Stimulated activated naive CD8-positive, alpha-beta T cell treated with anti-CD3 and anti-CD28 coated beads, Interleukin-15, amount 100 ng/mL, for 72 hours (primary cell): ENCODE data around the gene SULF2.
A peak's percentile ranks its signal among the peaks of the same experiment; 100 is the strongest.

ENCODE experiments used
- ATAC-seq: fragments of 150-1000 bp; cut with Tn5 transposase; 2 replicates; pipeline ENCODE4 v1.10.0; 2021; ENCODE audit warnings: mild to moderate bottlenecking, moderate library complexity
- DNase-seq, 2 donors: peaks; one replicate each; pipeline ENCODE4 v3.0.0; 2021 to 2022
- H3K27ac Mint-ChIP-seq, 2 donors: one replicate each; pipeline ENCODE4 v1.8.0; 2022; ENCODE audit warnings: mild to moderate bottlenecking in 2 of 2, mixed read lengths in 2 of 2, moderate library complexity in 2 of 2
- H3K27me3 Mint-ChIP-seq: one replicate; pipeline ENCODE4 v1.8.0; 2022; ENCODE audit warnings: mixed read lengths
- H3K4me1 Mint-ChIP-seq: one replicate; pipeline ENCODE4 v1.8.0; 2022; ENCODE audit warnings: mild to moderate bottlenecking, mixed read lengths
- H3K4me3 Mint-ChIP-seq, 2 donors: one replicate each; pipeline ENCODE4 v1.8.0; 2022; ENCODE audit warnings: mild to moderate bottlenecking in 2 of 2, mixed read lengths in 2 of 2, moderate library complexity in 1 of 2
- H3K9me3 Mint-ChIP-seq, 2 donors: one replicate each; pipeline ENCODE4 v1.8.0; 2022; ENCODE audit warnings: mixed read lengths in 2 of 2

The SULF2 gene

GRCh38 chr20:47764154-47764733 is 21.0 kb downstream of the SULF2 start:
- Mint-ChIP-seq H3K27me3 (peaks cover 52% of the 10 kb centered on the region), H3K9me3 (no peaks in the 10 kb centered on the region), H3K4me1 (no peaks in the 10 kb centered on the region), H3K27ac (peak overlapping the region in 1 of 2 donors; percentile 1), H3K4me3 (no peak overlapping the region)
- DNase-seq (no peak), ATAC-seq (peak; percentile 39)

- no peaks in the 10 kb centered on the region for H3K9me3 Mint-ChIP-seq
- H3K4me3 Mint-ChIP-seq, result no peak overlapping the region
- peak overlapping the region in 1 of 2 donors; percentile 71 for H3K27ac Mint-ChIP-seq
- H3K27me3 Mint-ChIP-seq, result peaks cover 59% of the 10 kb centered on the region
- ATAC-seq, result no peak
- H3K4me1 Mint-ChIP-seq, result peaks cover 4% of the 10 kb centered on the region
- DNase-seq, result no peak
Observed at GRCh38 chr20:47762699-47763268, 22.5 kb downstream of the SULF2 start.

- no peak for ATAC-seq
- Mint-ChIP-seq H3K4me1 (peaks cover 4% of the 10 kb centered on the region), H3K9me3 (no peaks in the 10 kb centered on the region), H3K27ac (no peak overlapping the region), H3K4me3 (no peak overlapping the region), H3K27me3 (peaks cover 59% of the 10 kb centered on the region)
- DNase-seq, result no peak
Observed at GRCh38 chr20:47761482-47762047, 23.7 kb downstream of the SULF2 start.

- H3K9me3 Mint-ChIP-seq, result no peaks in the 10 kb centered on the region
- no peak for DNase-seq
- ATAC-seq, result no peak
- peaks cover 4% of the 10 kb centered on the region for H3K4me1 Mint-ChIP-seq
- no peak overlapping the region for H3K27ac Mint-ChIP-seq
- peaks cover 53% of the 10 kb centered on the region for H3K27me3 Mint-ChIP-seq
- H3K4me3 Mint-ChIP-seq, result no peak overlapping the region
Observed at GRCh38 chr20:47760686-47761481, 24.4 kb downstream of the SULF2 start.

GRCh38 chr20:47758517-47759450 is 26.5 kb downstream of the SULF2 start:
- peaks cover 40% of the 10 kb centered on the region for H3K27me3 Mint-ChIP-seq

GRCh38 chr20:47757145-47758035 is 27.9 kb downstream of the SULF2 start:
- H3K4me3 Mint-ChIP-seq, result no peak overlapping the region
- peaks cover 28% of the 10 kb centered on the region for H3K27me3 Mint-ChIP-seq
- DNase-seq, result no peak
- H3K4me1 Mint-ChIP-seq, result peaks cover 4% of the 10 kb centered on the region
- no peak overlapping the region for H3K27ac Mint-ChIP-seq
- ATAC-seq, result no peak
- H3K9me3 Mint-ChIP-seq, result no peaks in the 10 kb centered on the region

More at GRCh38 chr20:47758517-47759450, 26.5 kb downstream of the SULF2 start:
- no peak for ATAC-seq
- Mint-ChIP-seq H3K4me3 (no peak overlapping the region), H3K4me1 (peaks cover 4% of the 10 kb centered on the region), H3K9me3 (no peaks in the 10 kb centered on the region), H3K27ac (no peak overlapping the region)
- DNase-seq, result no peak

GRCh38 chr20:47754946-47755652 is 30.2 kb downstream of the SULF2 start:
- no peak for ATAC-seq
- H3K4me1 Mint-ChIP-seq, result peaks cover 4% of the 10 kb centered on the region
- no peak overlapping the region for H3K4me3 Mint-ChIP-seq
- no peak overlapping the region for H3K27ac Mint-ChIP-seq
- DNase-seq, result no peak
- peaks cover 13% of the 10 kb centered on the region for H3K27me3 Mint-ChIP-seq
- no peaks in the 10 kb centered on the region for H3K9me3 Mint-ChIP-seq

- peaks cover 4% of the 10 kb centered on the region for H3K4me1 Mint-ChIP-seq
- H3K9me3 Mint-ChIP-seq, result no peaks in the 10 kb centered on the region
- no peak for ATAC-seq
- DNase-seq, result no peak
- H3K27me3 Mint-ChIP-seq, result peaks cover 8% of the 10 kb centered on the region
- H3K27ac Mint-ChIP-seq, result no peak overlapping the region
- H3K4me3 Mint-ChIP-seq, result no peak overlapping the region
Observed at GRCh38 chr20:47754388-47754715, 30.9 kb downstream of the SULF2 start.

- Mint-ChIP-seq H3K27me3 (peaks cover 3% of the 10 kb centered on the region), H3K27ac (no peak overlapping the region), H3K4me1 (peaks cover 4% of the 10 kb centered on the region), H3K9me3 (no peaks in the 10 kb centered on the region), H3K4me3 (no peak overlapping the region)
- no peak for DNase-seq
- no peak for ATAC-seq
Observed at GRCh38 chr20:47753576-47754387, 31.5 kb downstream of the SULF2 start.

- no peak overlapping the region for H3K27ac Mint-ChIP-seq
- DNase-seq (no peak), ATAC-seq (no peak)
- H3K27me3 Mint-ChIP-seq, result no peaks in the 10 kb centered on the region
- H3K4me3 Mint-ChIP-seq, result no peak overlapping the region
- peaks cover 14% of the 10 kb centered on the region for H3K4me1 Mint-ChIP-seq
- no peaks in the 10 kb centered on the region for H3K9me3 Mint-ChIP-seq
Observed at GRCh38 chr20:47751449-47751848, 33.8 kb downstream of the SULF2 start.

GRCh38 chr20:47749339-47749738 is 35.9 kb downstream of the SULF2 start:
- DNase-seq, result no peak
- Mint-ChIP-seq H3K4me1 (peaks cover 14% of the 10 kb centered on the region), H3K4me3 (no peak overlapping the region), H3K27me3 (no peaks in the 10 kb centered on the region), H3K27ac (no peak overlapping the region), H3K9me3 (no peaks in the 10 kb centered on the region)
- ATAC-seq, result no peak

- H3K9me3 Mint-ChIP-seq, result no peaks in the 10 kb centered on the region
- no peak for ATAC-seq
Observed at GRCh38 chr20:47748823-47749222, 36.5 kb downstream of the SULF2 start.

GRCh38 chr20:47748069-47748468 is 37.2 kb downstream of the SULF2 start:
- Mint-ChIP-seq H3K9me3 (no peaks in the 10 kb centered on the region), H3K4me1 (peaks cover 14% of the 10 kb centered on the region), H3K27ac (peak overlapping the region in 1 of 2 donors; percentile 57), H3K4me3 (no peak overlapping the region), H3K27me3 (no peaks in the 10 kb centered on the region)
- ATAC-seq, result no peak
- DNase-seq, result no peak

More at GRCh38 chr20:47748823-47749222, 36.5 kb downstream of the SULF2 start:
- Mint-ChIP-seq H3K4me3 (no peak overlapping the region), H3K27ac (no peak overlapping the region), H3K4me1 (peaks cover 14% of the 10 kb centered on the region), H3K27me3 (no peaks in the 10 kb centered on the region)
- no peak for DNase-seq
